ENCODE results near the gene PPP2R2C.

PPP2R2C gene

DNA sequence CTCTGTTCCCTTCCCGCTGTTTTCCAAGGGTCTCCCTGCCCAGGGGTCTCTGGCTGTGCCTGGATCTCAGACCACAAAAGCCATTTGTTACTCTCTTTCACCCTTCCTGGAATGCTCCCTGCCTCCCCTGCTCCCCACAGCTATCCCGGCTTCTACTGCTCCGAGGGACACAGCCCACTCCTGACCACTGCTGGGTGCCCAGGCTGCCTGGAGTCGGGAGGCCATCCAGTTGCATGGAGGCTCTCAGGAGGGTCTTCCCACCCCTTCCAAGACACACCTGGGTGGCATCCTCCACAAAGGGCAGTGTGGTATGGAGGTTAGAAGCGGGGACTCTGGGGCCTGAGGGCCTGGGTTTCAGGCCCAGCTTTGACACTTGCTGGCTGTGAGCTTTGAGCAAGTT lies 101.1 kb downstream of the PPP2R2C start:
- no peak for DNase-seq (ENCODE audit: low read depth)
- no peak for TF ChIP-seq CTCF (conservative IDR thresholded peaks at IDR 0.05; ENCODE audit: low read depth, low read length)
- H3K4me3 ChIP-seq (ENCODE audit: low read depth, low read length): no peak overlapping the region

DNA sequence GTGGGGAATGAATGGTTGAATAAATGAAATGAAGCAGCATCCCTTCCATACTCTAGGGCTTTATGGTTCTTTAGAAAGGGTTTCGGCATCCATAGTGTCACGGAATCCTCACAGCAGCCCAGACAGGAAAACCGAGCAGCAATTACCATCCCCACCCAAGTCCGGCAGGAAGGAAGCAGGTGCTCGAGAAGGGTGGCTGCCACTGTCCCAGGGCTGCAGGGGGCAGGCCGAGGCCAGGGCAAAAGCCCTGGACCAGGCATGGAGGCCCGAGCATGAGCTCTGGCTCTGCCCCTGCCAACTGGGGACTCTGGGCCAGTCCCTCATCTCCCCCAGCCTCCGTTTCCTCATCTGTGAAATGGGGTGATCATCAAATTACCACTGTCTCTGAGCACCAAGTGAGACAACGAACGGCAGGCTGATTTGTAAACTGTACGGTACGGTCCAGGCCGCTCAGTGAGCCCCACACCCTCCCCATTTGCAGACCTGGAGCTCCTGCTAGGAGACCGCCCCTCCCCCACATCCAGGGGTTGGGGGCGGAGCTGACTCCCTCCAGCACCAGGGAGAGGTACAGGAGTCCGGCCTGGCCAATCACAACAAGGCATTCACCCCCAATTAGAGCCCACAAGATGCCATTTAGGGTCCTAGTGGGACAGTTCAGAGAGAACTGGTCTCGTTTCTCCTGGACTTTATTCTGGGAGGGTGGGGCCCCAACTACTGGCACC lies 102.3 kb downstream of the PPP2R2C start:
- DNase-seq (ENCODE audit: low read depth): no peak
- TF ChIP-seq CTCF (conservative IDR thresholded peaks at IDR 0.05; ENCODE audit: low read depth, low read length): no peak
- no peak overlapping the region for H3K4me3 ChIP-seq (ENCODE audit: low read depth, low read length)

DNA sequence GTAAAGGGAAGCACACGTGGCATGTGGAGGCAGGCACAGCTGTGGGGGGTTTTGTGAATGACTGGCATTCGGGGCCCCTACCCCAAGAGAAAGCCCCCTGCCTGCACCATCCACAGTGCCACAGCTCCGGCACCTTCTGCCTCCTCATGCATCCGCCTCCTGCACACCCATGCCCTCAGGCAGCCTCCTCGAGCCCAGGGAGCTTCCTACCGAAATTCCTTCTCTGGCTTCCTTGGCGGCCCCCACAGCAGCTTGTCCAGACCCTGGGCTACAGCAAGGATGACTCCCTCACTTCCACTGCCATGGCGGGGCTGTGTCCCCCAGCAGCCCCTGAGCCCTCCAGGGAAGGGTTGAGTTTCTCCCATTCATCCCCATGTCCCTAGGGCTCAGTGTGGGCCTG lies 102.9 kb downstream of the PPP2R2C start:
- TF ChIP-seq CTCF (conservative IDR thresholded peaks at IDR 0.05; ENCODE audit: low read depth, low read length): no peak
- no peak for DNase-seq (ENCODE audit: low read depth)
- no peak overlapping the region for H3K4me3 ChIP-seq (ENCODE audit: low read depth, low read length)

GRCh38 chr4:6369035-6369434 lies 103.4 kb downstream of the PPP2R2C start:
- TF ChIP-seq CTCF (conservative IDR thresholded peaks at IDR 0.05; ENCODE audit: low read depth, low read length): no peak
- no peak for DNase-seq (ENCODE audit: low read depth)
- H3K4me3 ChIP-seq (ENCODE audit: low read depth, low read length): no peak overlapping the region

DNA sequence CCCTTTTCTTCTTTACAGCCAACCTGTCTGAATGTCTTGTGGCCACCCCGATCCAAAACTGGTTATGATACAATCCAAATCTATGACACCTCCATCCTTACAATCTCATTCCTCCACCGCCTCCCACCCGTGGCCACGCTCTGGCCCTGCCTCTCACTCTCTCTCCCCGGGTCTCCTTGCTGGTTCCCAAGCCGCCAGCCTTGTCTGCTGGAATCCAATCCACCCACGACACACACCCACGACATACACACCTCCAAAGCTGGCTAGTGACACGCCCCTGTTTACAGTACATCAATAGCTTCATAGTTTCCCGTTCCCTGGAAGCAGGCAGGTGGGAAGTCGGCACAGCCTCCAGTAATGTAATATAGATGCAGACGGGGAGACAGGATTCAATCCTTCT lies 103.8 kb downstream of the PPP2R2C start:
- DNase-seq (ENCODE audit: low read depth): no peak
- no peak for TF ChIP-seq CTCF (conservative IDR thresholded peaks at IDR 0.05; ENCODE audit: low read depth, low read length)

DNA sequence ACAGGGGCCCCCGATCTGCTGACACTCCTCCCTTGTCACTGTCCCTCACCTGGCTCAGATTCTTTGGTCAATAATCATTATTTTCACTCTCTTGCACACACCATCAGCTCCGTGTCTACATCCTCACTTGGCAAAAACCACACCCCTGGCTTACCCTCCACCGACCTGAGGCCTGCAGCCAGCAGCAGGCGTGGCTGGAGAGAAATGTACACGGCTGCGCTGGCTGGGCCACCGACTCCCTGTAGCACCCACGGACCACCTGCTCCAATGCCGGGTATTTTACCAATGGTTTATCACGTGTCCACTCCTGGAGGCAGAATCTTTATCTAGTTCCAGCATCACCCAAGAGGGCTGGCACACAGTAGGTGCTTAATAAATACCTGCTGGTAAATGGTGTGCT lies 104.3 kb downstream of the PPP2R2C start:
- no peak overlapping the region for H3K4me3 ChIP-seq (ENCODE audit: low read depth, low read length)
- DNase-seq (ENCODE audit: low read depth): no peak
- TF ChIP-seq CTCF (conservative IDR thresholded peaks at IDR 0.05; ENCODE audit: low read depth, low read length): no peak

More for the DNA sequence above, 103.8 kb downstream of the PPP2R2C start:
- no peak overlapping the region for H3K4me3 ChIP-seq (ENCODE audit: low read depth, low read length)

GRCh38 chr4:6367371-6367851 lies 105.0 kb downstream of the PPP2R2C start:
- TF ChIP-seq CTCF (conservative IDR thresholded peaks at IDR 0.05; ENCODE audit: low read depth, low read length): no peak
- DNase-seq (ENCODE audit: low read depth): peak; percentile 12
- H3K4me3 ChIP-seq (ENCODE audit: low read depth, low read length): no peak overlapping the region
